ENCODE measurements around the gene DAPK3. TPM values are rescaled to one million over a fixed set of nuclear protein-coding genes. Genes with fewer than 3 reads are reported as not detected.
"Not testable (repeated sequence)": the region's sequence is repeated elsewhere in the genome, so short reads cannot be mapped to it uniquely, and the experiment has no call there.

The DAPK3 gene
- total RNA-seq, 1 donor from 2014 or later, result 35.2 TPM

DNA sequence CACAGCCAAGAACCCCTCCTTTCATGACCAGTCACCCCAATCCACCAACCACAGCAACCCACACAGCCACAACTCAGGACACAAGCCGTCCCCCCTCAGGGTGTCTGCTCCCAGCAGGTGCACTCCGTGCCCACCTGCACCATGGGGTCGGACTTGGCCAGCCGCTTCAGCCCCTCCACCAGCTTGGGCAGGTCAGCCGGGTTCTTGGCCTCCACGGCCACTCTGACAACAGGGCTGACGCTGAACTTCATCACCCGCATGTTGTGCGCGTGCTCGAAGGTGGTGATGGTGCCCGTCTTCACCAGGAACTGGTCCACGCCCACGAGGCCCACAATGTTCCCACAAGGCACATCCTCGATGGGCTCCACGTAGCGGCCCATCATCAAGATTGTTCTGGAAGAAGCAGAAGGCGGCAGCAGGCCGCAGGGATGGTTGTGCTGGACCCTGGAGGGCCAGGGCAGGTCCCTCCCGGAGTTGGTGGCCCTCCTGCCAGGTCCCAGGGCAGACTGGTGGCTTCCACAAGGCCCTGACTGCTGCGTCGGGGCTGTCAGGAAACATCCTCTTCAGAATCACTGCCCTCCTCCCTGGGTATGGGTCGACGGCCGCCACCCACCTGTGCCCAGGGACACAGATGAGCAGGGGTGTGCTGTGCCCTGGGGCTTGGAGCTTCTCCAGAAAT, 8.9 kb upstream of the DAPK3 start:
- intact Hi-C loops (cut with micrococcal nuclease), result no loop called here

- intact Hi-C loops (cut with micrococcal nuclease), result no loop called here
Measured at GRCh38 chr19:3979289-3979673, 8.4 kb upstream of the DAPK3 start.

DNA sequence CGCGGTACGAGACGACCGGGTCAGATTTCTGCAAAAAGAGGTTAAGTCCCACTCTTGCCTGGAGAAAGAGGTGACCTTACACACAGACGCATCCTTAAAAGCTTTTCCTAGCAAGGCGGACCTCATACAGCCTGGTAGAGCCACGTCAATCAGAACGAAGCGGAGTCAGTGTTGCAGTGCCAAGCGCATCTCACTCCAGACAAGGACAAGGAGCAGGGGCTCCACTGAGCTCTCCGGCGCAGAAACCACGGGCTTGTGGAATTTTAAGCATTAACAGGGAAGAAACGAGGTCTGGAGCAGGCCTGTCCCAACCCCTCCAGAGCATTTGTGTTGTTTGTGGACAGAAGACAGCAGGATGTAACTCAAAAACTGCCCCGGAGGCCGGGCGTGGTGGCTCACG, 7.2 kb upstream of the DAPK3 start:
- intact Hi-C loops (cut with micrococcal nuclease), result no loop called here

- intact Hi-C loops (cut with micrococcal nuclease), result no loop called here
Measured at GRCh38 chr19:3977242-3978143, 6.6 kb upstream of the DAPK3 start.

DNA sequence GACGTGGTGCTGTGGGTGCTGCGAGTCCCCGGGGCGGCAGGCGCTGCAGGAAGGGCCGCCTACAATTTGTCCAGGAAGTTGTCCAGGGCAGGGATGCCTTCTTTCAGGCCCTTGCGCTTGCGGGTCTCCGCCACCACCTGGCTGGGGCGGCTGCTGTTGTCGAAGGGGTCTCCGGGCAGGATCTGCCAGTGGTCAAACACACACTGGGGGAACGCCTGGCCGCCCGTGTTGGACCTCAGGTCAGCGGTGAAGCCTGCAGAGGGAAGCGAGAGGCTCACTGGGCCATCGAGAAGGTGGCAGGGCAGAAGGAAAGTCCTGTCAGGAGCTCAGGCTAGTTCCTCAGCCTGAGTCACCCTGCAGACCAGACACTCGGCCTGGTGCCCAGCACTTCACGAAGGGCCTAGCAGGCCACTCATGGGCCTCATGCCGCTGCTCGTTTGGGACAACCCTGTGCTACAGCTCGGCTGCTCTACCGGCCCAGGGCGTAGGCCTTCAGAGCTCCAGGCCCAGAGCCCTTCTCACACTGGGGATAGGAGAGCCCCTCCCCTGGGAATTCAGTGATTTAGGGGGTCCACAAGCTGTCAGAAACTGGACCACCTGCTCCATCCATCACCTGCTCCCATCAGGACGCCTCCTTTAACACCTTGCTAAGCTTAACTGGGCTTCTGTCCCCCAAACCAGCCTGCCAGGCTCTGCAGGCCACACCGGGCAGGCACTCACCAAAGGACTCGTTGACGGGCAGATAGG, 5.8 kb upstream of the DAPK3 start:
- intact Hi-C loops (cut with micrococcal nuclease), result no loop called here

GRCh38 chr19:3975637-3976087, 4.8 kb upstream of the DAPK3 start:
- intact Hi-C loops (cut with micrococcal nuclease), result no loop called here

GRCh38 chr19:3975144-3975543, 4.2 kb upstream of the DAPK3 start:
- intact Hi-C loops (cut with micrococcal nuclease), result no loop called here

DNA sequence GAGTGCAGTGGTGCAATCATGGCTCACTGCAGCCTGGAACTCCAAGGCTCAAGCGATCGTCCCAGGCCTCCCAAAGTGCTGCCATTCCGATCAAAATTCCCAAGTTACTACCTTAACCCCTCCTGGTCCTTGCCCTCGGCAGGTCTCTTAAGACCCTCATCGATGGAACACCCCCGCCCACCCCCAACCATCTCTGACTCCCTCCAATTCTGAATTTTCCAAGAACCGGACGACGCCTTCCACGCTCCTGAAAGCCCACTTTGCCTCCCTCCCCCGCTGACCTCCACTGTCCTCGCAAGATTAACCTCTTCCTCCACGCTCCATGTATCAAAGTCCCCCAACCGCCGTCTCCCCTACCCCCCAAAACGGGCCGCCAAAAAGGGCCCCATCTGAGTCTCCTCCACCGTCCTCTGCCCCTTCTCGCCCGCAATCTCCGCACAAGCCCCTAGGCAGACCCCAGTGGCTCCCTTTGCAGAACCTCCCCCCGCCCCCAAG, 539 bp downstream of the DAPK3 start:
- intact Hi-C loops (cut with micrococcal nuclease), result loop anchor here (2.0 kb wide), 1 partner anchor 14 kb away; the partner anchor contains the start of gene EEF2

GRCh38 chr19:3969435-3970312, 1.2 kb downstream of the DAPK3 start:
- intact Hi-C loops (cut with micrococcal nuclease), result loop anchor here (2.0 kb wide), 1 partner anchor 15 kb away; the partner anchor contains the start of gene EEF2

DNA sequence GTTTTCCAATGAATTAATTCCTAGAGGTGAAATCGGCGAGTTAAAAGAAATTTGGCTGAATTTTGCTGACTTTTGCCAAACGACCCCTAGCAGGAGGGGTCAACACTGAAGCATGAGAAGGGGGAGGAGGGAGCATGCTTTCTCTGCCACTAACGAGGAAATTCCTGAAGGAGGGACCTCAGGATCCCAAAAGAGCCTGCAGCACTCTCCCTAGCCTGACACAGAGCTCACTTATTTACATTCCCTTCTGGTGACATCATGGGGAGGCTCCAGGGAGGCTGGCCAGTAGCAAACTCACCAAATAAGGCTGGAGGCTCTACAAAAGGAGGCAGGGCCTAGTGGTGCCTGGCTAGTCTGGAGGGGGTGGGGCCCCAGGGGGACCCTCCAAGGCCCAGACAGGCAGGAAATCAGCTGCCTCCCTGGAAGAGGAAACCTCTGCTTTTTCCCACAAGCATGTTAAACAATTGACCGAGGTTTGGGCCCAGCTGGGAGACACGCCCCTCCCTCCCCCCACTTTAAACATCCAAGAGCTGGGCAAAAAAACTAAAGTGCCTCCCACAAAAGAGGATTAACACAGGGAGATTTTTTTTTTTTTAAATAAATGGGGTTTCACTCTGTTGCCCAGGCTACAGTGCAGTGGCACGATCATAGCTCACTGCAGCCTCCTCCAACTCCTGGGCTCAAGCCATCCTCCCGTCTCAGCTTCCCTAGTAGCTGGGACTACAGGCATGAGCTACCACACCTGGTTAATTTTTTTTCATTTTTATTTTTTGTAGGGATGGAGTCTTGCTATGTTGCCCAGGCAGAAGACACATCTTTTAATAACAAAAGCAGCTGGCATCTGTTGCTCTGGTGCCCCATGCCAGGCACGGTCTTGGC, 2.1 kb downstream of the DAPK3 start:
- intact Hi-C loops (cut with micrococcal nuclease), result no loop called here

GRCh38 chr19:3967983-3968382, 2.9 kb downstream of the DAPK3 start:
- intact Hi-C loops (cut with micrococcal nuclease), result not testable (repeated sequence)

DNA sequence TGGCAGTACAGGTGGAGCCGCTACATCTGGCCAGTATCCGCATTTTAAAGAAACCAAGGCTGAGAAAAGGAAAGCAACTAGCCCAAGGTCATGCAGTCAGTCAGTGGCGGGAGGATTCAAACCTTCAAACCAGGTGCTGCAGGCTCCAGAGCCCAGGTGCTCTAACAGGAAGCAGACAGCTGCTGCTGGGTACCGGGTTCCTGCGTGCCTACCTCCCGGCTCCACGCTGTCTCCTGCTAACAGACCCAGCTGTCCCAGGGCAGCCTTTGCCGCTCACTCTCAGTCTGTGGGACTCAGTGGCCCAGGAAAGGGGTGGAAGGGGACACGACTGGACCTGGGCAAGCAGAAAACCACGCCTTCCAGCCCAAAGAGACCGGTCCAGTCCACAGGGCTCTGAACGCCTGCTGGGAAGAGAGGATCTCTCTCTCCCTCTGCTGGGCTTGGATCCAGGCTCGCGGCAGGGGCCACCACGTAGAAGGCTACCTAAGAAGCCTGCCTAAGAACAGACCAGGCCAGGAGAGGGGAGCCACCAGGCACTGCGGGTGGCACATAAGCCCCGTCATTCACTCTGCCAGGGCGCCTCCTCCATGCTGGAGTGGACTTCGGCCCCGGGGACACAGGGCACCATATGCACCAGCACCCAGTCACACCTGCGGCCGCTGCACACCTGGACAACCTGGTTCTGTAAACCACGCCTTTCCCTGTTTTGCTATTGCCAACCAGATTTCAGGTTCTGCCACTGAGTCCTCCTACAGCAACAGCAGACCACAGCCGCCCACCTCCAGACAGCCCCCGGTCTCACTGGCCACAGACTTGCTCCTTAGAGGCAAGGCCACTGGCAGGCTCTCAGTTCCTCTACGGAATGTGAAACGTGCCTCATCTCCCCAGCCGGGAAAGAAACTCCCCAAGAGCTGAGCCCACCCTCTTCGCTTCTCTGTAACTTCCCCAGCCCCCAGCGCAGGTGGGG, 4.6 kb downstream of the DAPK3 start:
- intact Hi-C loops (cut with micrococcal nuclease), result no loop called here

DNA sequence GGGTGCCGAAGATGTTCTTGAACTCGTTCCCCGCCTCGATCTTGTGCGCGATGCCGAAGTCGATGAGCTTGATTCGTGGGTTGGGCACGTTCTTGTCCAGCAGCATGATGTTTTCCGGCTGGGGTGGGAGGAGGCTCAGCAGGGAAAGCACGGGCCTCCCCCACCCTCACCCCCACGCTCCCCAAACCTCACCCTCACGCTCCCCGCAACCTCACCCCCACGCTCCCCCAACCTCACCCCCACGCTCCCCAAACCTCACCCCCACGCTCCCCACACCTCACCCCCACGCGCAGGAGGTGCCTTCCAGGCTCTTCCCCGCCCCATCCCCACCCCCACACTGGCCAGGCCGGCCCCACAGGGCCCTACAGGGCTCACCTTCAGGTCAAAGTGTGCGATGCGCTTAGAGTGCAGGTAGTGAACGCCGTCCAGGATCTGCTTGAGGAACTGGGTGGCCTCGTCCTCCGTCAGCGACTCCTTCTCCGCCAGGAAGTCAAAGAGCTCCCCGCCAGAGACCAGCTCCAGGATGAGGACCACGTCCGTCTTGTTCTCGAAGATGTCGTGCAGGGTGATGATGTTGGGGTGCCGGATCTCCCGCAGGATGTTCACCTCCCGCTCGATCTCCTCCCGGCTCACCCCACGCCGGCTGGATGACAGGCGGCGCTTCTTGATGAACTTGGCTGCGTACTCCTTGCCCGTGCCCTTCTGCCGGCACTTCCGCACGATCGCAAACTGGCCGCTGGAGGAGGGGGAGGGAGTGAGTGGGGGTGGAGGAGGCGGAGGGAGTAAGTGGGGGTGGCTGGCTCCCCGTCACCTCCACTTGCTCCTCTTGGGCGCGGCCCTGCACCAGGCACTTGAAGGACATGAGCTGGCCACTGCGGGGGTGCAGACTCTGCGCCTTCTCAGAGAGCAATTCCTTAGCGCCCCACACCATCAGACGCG, 6.4 kb downstream of the DAPK3 start:
- intact Hi-C loops (cut with micrococcal nuclease), result no loop called here

DNA sequence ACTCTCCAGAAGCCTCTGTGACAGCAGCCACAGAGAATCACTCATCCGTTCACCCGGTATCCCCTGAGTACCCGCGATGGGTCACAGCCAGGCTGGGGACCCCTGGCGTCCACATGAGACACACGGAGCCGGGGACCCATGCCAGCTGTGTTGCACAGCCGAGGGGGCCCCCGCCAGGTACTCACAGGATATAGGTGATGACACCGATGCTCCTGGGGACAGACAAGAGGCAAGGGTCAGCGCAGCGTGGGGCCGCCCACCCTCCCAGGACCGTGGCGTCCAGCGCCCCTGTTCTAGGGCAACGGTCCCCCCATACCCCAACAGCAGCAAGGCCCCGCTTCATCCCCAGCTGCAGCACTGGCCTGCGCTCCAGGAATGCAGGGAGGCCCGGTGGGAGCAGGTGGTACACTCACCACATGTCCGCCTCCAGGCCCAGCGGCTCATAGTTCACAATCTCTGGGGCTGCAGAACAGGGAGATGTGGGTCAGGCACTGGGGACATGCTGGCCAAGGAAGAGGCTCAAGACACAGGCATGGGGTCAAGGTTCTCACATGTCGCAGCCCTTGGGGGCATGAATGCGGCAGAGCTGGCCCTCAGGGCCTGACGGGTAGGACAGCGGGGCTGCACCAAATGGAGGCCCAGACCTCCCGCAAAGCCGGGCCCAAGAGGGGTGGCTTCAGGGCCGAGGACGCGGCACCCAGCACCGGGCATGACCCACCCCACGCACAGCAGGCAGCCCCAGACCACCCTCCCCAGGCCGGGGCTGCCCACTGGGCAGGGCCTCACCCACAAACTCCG, 7.2 kb downstream of the DAPK3 start:
- intact Hi-C loops (cut with micrococcal nuclease), result no loop called here

DNA sequence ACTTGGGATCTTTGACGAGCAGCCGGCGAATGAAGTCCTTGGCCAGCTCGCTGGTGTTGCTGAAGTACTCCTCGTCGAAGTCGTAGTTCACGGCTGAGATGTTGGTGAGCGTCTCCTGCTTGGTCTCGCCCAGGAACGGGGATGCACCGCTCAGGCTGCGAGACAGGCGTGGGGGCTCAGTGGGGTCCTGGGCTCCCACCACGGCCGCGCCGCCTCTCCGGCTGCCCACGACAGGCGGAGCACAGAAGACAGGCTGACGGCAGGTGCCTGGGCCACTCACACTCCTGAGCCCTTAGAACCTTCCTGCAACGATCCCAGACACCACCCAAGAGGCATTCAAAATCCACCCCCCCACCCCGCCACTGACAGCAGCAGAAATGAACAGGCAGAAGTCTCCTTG, 9.9 kb downstream of the DAPK3 start:
- intact Hi-C loops (cut with micrococcal nuclease), result no loop called here

DNA sequence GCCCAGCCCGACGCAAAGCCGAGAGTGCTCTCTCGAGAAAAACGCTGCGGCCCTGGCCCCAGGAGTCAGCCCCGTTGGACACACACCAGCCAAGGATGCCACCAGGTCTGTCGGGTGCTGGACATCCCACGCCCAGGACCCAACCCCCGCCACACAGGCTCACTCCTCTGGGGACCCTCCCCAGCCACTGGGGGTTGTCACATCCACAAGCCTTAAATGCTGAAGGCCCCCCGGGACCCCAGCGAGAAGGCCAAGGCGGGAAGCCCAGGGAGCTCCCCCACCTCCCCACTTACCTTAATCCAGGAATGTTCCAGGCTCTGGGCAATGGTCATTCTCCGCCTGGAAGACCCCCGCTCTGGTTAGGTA, 11.2 kb downstream of the DAPK3 start:
- intact Hi-C loops (cut with micrococcal nuclease), result no loop called here
